ENCODE measurements around the gene FBXW7.

Gene FBXW7

GRCh38 chr4:152471251-152471792, 64.6 kb downstream of the FBXW7 start:
- DNase-seq (ENCODE audit: low read depth, low spot score) = no peak

- no peak for DNase-seq (ENCODE audit: low read depth, low spot score)
Measured at GRCh38 chr4:152468408-152468807, 67.5 kb downstream of the FBXW7 start.

DNA sequence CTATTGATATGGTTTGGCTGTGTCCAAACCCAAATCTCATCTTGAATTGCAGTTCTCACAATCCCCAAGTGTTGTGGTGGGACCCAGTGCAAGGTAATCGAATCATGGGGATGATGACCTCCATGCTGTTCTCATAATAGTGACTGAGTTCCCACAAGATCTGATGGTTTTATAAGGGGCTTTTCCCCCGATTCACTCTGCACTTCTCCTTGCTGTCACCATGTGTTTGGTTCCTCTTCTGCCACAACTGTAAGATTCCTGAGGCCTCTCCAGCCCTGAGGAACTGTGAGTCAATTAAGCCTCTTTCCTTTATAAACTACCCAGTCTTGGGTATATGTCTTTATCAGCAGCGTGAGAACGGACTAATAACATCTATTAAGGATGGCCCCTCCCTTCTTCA, 68.8 kb downstream of the FBXW7 start:
- no peak for DNase-seq (ENCODE audit: low read depth, low spot score)

- no peak for DNase-seq (ENCODE audit: low read depth, low spot score)
Measured at GRCh38 chr4:152464030-152464823, 71.7 kb downstream of the FBXW7 start.

GRCh38 chr4:152463562-152463961, 72.3 kb downstream of the FBXW7 start:
- DNase-seq (ENCODE audit: low read depth, low spot score) = no peak

DNA sequence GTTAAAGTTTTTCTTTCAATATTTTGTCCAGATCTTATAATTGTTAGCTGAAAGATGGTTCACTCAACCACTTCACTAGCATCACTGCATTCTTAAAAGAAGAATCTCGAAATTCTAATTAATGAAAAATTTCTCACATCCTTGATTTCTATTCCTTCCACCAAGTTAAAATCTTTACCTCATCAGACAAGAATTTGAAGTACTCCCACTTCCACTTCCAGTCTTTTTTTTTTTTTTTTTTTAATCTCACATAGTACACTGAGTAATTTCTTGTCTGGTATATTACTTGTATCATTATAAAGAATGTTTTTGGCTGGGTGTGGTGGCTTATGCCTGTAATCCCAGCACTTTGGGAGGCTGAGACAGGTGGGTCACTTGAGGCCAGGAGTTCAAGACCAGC, 73.2 kb downstream of the FBXW7 start:
- no peak for DNase-seq (ENCODE audit: low read depth, low spot score)

DNA sequence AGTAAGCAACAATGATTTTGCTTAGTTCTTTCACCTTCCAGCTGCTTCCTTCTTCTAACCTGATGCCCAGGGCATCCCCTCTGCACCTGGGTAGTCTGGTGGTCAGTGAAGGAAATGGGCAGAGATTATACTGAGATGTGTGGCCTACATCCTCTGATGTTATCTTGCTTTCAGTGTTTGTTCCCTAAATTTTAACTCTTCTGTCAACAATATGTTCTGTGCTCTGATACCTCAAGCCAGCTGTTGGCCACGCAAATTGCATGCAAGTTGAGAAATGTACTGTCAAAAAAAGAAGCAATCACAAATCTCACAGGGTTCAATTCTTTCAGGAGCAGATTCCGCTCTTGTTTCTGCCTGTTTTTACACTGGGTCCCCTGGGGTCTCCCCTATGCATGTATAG, 73.8 kb downstream of the FBXW7 start:
- no peak for DNase-seq (ENCODE audit: low read depth, low spot score)

DNA sequence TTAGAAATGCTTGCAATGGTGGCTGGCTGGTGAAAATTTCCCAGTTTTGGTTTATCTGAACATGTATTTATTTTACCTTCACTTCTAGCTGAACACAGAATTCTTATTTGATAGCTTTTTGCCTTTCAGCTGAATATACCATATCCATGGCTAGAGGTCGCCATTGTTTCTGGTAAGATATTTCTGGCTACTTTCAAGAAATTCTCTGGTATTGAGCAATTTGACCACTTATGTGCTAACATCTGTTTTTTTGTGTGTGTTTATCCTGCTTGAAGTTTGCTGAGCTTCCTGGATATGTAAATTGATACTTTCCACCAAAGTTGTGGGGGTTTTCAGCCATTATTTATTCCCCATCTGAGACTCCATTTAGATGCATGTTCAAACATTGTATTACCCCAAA, 75.4 kb downstream of the FBXW7 start:
- DNase-seq (ENCODE audit: low read depth, low spot score) = no peak

GRCh38 chr4:152459326-152459725, 76.6 kb downstream of the FBXW7 start:
- no peak for DNase-seq (ENCODE audit: low read depth, low spot score)

GRCh38 chr4:152458801-152459302, 77.0 kb downstream of the FBXW7 start:
- DNase-seq (ENCODE audit: low read depth, low spot score) = no peak

GRCh38 chr4:152456609-152457008, 79.3 kb downstream of the FBXW7 start:
- DNase-seq (ENCODE audit: low read depth, low spot score) = no peak

DNA sequence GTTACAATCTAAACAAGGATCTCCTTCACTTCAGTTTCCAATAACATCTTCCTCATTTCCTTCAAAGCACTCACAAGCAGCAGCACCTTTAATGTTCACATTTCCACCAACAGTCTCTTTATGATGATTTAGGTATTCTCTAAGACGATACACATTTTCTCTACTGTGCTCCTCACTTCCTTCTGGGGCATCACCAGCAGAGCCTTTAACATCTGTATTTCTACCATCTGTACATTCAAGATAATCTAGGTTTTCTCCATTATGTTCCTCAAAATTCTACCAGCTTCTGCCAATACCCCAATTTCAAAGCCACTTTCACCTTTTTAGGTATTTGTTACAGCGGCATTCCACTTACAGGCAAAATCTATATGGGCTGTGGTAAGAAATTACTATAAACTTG, 80.6 kb downstream of the FBXW7 start:
- DNase-seq (ENCODE audit: low read depth, low spot score) = no peak

DNA sequence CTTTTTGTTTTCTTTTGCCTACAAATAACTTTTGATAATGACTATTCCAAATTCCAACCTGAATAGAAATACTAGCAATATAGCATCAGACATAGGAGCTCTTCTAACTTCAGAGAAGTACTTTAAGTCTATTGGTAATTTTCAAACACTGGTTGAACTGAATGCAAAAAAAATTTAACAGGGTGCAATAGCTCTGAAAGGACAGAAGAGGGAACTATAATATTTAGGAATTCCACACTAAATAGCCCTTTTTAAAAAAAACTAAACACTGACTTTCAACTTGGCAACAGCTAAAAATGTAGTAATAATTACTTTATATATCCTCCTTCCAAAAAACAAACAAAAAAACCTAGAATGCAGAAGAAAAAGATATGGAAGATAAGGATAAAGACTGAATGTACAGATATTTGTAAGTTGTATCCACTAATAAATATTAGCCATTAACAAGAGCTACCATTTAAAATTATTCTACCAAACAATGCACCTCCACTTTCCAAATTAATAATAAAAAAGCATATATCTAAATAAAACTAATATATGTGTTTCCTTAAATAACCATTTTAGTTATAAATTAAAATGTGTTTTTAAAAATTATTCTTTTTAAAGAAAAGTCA, 81.4 kb downstream of the FBXW7 start:
- DNase-seq (ENCODE audit: low read depth, low spot score) = no peak

DNA sequence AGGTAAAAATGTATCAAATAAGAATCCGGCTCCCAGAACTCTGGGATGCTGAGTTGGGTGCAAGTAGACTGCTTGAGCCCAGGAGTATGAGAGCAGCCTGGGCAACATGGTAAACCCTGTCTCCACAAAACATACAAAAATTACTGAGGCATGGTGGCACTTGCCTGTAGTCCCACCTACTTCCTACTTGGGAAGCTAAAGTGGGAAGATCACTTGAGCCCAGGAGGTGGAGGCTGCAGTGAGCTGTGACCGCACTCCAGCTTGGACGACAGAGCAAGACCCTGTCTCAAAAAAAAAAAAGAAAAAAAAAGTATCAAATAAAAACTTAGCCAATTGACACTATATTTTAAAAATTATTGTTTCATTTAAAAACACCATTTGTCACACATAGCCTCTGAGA, 84.4 kb downstream of the FBXW7 start:
- no peak for DNase-seq (ENCODE audit: low read depth, low spot score)

GRCh38 chr4:152448854-152449253, 87.0 kb downstream of the FBXW7 start:
- DNase-seq (ENCODE audit: low read depth, low spot score) = no peak

- DNase-seq (ENCODE audit: low read depth, low spot score) = no peak
Measured at GRCh38 chr4:152448038-152448707, 87.7 kb downstream of the FBXW7 start.

DNA sequence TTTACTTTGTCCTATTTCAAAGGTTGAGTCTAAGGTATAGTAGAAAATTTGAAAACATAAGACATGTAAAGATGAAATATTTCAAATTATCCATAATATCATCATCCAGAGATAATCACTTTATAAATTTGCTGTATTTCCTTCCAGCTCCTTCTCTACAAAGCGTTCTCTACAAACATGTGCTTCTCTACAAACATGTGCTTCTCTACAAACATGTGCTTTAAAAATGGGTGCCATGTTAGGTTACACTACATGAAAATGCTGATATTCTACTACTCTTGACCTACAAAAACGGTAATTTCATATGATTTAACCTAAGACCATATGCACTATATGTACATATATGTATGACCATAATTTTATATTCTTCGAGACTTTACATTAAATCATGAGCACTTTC, 92.0 kb downstream of the FBXW7 start:
- DNase-seq (ENCODE audit: low read depth, low spot score) = no peak

GRCh38 chr4:152437561-152437960, 98.3 kb downstream of the FBXW7 start:
- DNase-seq (ENCODE audit: low read depth, low spot score) = no peak

- DNase-seq (ENCODE audit: low read depth, low spot score) = peak; percentile 14
Measured at GRCh38 chr4:152436384-152436783, 99.5 kb downstream of the FBXW7 start.

- DNase-seq (ENCODE audit: low read depth, low spot score) = no peak
Measured at GRCh38 chr4:152434011-152434410, 101.9 kb downstream of the FBXW7 start.

DNA sequence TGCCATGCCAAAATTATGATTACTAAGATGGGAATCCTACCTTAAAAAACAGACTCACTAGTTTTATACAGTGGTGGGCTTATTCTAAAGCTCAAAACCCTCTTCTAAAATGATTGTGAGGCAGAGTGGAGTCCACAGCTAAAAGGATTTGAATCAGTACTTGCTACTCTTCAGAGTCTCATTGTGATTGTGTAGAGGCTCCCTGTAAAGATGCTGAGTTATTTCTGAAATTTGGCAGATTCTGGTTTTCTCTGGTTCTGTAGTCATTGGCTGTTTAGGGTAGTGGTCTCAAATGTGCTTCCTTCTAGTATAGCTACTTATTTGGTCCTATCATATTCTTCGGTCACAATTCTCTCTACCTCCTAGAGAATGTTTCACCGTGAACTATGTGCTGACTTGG, 104.1 kb downstream of the FBXW7 start:
- no peak for DNase-seq (ENCODE audit: low read depth, low spot score)

GRCh38 chr4:152431291-152431690, 104.6 kb downstream of the FBXW7 start:
- DNase-seq (ENCODE audit: low read depth, low spot score) = no peak
